Activated T-cell treated with anti-CD3 and anti-CD28 coated beads for 1 hour (primary cell): ENCODE data around the gene SLC26A11.
"Not testable (repeated sequence)": the region's sequence is repeated elsewhere in the genome, so short reads cannot be mapped to it uniquely, and the experiment has no call there.

Experiments used
- DNase-seq: peaks from one replicate; pipeline ENCODE4 v3.0.0-alpha.2; 2020; ENCODE audit warnings: low read depth

The SLC26A11 gene

DNA sequence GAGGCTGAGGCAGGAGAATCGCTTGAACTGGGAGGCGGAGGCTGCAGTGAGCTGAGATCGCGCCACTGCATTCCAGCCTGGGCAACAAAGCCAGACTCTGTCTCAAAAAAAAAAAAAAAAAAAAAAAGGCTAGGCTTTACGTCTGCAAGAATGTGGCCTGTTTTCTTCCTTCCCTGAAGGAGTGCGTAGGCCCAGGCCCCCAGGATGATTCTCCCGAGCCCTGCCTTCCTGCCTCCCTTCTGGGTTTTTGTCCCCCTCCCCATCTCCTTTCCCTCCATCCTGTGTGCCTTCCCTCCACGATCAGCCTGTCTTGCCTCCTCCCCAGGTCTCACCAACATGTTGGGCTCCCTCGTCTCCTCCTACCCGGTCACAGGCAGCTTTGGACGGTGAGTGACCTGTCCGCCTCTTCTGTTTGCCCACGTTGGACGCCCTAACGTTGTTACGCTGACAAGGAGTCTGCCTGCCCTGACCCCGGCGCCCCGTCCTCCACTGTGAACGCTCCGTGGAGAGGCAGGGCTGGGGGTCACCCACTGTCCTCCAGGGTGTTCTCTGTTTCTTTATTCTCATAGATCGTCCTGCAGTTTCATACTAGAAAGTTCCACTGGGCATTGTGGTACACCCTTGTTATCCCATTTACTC is 24.8 kb downstream of the SLC26A11 start:
- no peak for DNase-seq

DNA sequence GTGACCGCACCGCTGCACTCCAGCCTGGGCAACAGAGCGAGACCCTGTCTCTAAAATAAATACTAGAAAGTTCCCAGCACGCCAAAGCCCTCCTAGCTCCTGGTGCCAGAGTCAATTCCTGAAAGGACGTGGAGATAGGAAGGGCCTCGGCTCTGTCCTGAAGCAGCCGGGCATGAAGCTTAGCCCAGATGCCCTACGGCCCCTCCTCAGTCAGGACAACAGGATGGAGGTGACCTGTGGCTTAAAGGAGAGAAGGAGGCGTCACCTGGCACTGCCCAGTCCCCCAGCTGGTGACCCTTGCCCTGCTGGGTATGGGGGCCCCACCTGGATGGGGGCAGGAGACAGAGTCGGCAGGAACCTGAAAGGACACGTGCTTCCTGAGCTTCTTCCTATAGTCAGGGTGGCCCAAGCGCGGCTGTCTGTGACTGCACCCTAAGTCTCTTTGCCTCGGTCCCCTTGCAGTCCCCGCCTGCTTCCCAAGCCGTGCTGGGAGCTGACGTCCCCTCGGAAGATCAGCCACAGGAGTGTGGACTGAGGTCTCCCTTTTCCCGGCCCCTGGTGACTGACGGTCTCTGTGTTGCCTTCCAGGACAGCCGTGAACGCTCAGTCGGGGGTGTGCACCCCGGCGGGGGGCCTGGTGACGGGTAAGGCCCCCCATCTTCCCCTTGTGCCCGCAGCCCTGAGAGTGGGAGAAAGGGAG is 25.5 kb downstream of the SLC26A11 start:
- DNase-seq: no peak

GRCh38 chr17:80246266-80246681 is 26.0 kb downstream of the SLC26A11 start:
- DNase-seq: no peak

DNA sequence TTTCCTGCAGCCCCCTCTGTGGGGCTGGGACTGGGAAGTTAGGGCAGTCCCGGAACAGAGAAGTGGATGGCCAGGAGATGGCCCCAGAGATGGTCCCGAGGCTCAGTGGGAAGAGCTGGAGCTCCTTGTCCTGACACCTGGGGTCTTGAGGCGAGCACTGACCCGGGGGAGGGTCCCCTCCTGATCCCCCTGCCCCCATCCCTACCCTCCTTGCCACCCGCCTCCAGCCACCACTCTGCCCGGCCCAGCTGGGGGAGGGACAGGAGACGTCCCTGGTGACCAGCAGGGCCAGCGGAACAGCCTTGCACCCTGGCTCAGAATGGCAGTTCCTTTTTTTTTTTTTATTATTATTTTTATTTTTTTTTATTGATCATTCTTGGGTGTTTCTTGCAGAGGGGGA is 26.5 kb downstream of the SLC26A11 start:
- no peak for DNase-seq

GRCh38 chr17:80247561-80247960 is 27.3 kb downstream of the SLC26A11 start:
- no peak for DNase-seq

DNA sequence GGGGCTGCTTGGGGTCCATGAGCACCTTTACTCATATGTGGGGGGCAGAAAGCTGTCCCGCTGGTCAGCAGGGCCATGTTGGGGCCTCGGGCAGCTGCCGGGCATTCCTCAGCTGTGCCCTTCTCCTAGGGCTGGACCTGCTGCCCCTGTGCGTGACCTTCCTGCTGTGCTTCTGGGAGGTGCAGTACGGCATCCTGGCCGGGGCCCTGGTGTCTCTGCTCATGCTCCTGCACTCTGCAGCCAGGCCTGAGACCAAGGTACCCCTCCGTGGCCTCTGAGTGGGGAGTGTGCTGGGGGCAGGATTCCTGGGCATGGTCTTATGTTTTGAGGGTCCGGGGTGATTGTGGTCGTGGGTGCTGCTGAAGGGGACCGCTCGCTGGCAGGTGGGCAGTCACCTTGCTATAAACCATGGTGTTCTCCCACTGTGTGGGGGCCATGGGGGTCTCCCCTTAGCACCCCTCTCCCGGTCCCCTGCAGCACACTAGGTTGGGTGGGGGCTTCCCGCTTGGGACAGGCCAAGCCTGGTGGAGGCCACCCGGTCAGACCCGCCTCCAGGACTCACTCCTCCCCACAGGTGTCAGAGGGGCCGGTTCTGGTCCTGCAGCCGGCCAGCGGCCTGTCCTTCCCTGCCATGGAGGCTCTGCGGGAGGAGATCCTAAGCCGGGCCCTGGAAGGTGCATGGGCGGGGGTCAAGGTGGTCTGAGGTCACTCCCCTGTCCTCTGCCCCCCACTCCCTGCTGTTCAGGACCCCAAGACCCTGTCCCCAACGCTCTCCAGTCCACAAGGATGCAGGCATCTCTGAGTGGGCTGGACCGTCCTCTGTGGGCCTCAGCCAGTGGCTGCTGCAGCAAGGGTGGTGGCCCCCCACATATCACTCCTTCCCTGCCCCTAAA is 28.0 kb downstream of the SLC26A11 start:
- DNase-seq: no peak

GRCh38 chr17:80248894-80249710 is 28.9 kb downstream of the SLC26A11 start:
- no peak for DNase-seq

- no peak for DNase-seq
Measured at GRCh38 chr17:80251966-80252365, 31.7 kb downstream of the SLC26A11 start.

DNA sequence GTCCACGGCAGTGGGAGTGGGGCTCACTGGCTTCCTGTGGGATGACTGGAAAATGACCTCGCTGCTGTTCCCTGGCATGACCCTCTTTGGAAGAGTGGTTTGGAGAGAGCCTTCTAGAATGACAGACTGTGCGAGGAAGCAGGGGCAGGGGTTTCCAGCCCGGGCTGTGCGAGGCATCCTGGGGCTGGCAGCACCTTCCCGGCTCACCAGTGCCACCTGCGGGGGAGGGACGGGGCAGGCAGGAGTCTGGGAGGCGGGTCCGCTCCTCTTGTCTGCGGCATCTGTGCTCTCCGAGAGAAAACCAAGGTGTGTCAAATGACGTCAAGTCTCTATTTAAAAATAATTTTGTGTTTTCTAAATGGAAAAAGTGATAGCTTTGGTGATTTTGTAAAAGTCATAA is 32.6 kb downstream of the SLC26A11 start:
- peak; percentile 81 for DNase-seq

DNA sequence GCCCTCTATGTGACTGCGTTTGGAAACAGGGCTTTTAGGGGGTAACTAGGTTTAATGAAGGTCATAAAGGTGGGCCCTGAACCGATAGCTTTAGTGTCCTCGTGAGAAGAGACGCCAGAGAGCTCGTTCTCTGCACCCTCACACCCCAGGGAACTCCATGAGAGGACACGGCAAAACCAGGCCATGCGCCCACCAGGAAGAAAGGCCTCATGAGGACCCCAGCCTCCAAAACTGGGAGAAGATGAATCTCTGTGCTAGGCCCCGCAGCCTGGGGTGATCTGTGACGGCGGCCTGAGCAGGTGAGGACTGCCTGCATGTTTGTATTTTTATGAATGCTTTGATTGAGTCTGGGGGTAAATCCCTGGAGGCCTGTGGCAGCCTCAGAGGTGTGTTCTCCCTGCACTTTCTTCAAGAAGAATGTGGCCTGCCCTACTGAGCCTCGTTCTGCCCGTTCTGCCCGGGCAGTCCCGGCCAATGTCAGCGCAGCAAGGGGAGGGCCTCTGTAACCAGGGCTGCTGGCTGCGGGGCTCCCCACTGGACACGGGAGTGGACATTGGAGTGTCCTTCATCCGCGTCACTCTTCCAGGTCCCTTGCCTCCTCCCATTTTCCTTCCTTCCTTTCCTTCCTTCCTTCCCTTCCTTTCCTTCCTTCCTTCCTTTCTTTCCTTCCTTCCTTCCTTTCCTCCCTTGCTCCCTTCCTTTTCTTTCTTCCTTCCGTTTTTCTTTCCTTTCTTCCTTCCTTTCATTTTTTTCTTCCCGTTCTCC is 33.6 kb downstream of the SLC26A11 start:
- no peak for DNase-seq

- no peak for DNase-seq
Measured at GRCh38 chr17:80254396-80255251, 34.4 kb downstream of the SLC26A11 start.

DNA sequence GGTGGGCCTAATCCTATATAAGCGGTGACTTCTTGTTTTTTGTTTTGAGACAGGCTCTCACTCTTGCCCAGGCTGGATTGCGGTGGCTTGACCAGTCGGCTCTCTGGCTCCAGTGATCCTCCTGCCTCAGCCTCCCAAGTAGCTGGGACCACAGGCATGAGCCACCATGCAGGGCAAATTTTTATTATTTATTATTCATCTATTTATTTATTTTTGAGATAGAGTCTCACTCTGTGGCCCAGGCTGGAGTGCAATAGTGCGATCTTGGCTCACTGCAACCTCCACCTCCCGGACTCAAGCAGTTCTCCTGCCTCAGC is 35.8 kb downstream of the SLC26A11 start:
- DNase-seq: no peak

GRCh38 chr17:80257716-80258213 is 37.5 kb downstream of the SLC26A11 start:
- no peak for DNase-seq

- DNase-seq: not testable (repeated sequence)
Measured at GRCh38 chr17:80258296-80258695, 38.1 kb downstream of the SLC26A11 start.

- DNase-seq: no peak
Measured at GRCh38 chr17:80259457-80260068, 39.3 kb downstream of the SLC26A11 start.

DNA sequence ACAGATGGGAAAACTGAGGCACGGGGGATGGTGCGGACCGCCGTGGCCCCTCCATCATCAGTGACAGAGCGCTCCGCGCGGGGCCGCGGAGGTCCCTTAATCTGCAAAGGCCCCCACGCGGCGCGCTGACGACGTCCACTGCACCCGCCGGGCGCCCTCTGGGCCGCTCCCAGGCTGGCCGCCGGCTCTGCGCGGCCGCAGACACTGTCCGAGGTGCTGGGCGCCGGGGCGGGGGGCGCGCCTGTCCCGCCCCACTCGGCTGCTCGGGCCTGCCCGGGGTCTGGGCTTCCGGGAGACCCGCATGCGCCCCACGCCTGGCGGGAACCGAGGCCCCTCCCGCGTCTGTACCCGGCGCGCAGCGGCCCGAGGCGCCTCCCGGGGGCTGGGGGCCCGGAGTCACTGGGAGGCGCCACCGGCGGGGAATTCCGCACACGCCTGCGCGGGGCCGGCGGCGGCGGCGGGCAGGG is 39.9 kb downstream of the SLC26A11 start:
- DNase-seq: peak; percentile 68

DNA sequence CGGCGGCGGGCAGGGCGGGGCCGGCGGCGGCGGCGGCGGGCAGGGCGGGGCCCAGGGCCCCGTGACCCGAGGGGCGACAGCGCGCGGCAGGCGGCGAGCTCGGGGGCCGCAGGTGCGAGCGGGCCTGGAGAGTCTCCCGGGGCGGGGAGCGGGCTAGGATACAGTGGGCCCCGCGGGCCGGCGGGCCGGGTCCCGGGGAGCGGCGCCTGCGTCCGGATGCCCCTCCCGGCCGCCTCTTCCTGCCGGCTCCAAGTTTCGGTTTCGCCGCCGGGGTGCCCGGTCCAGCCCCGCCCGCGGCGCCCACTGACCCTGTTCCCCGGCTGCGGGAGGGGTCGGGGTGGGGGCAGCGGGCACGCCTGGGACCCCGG is 40.5 kb downstream of the SLC26A11 start, which contains the start of gene RNF213:
Gene RNF213, plus strand, starts transcription at position 62 of the 368 bp plus-strand sequence. CDS start 2,830 bp downstream, outside the sequence.
- peak; percentile 44 for DNase-seq

DNA sequence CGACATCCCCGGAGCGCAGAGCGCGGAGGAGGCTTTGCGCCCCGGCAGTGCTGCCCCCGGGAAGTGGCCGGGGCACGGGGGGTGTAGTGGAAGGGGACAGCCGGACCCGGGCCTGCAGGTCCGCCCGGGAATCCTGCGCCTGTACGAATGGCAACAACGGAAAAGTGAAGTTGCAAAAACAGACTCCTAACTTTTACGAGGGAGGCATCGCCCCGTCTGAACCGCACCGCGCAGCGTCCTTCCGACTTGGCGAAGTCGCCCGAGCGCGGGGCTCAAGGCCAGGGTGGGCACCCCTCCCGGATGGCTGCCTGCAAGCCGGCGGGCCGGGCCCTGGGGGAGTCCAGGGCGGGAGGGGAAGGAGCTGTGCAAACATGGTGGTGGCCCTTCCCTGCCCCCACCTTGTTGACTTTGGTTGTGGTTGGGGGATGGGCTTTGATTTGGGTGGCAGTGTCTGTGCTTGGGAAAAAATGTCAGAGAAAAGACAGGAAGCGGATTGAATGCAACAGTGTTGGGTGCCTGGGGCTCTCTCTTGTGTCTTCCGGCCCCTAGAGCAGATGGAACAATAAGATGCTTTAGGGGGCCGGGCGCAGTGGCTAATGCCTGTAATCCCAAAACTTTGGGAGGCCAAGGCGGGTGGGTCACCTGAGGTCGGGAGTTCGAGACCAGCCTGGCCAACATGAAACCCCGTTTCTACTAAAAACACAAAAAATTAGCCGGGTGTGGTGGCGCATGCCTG is 41.1 kb downstream of the SLC26A11 start:
- peak; percentile 58 for DNase-seq

GRCh38 chr17:80261895-80262279 is 41.7 kb downstream of the SLC26A11 start:
- DNase-seq: no peak
